ENCODE data around the gene SLX4IP.
A peak's percentile ranks its signal among the peaks of the same experiment; 100 is the strongest.

Gene SLX4IP

GRCh38 chr20:10449270-10449669 lies 14.2 kb downstream of the SLX4IP start:
- no peak for TF ChIP-seq CTCF (IDR thresholded peaks at IDR 0.05; ENCODE audit: insufficient read depth, low read depth, low read length, missing control alignments)
- H3K4me3 ChIP-seq (ENCODE audit: low read depth, low read length): no peak overlapping the region
- DNase-seq (ENCODE audit: low read depth): no peak

- peak; percentile 89 for DNase-seq (ENCODE audit: low read depth)
- H3K4me3 ChIP-seq (ENCODE audit: low read depth, low read length): no peak overlapping the region
- TF ChIP-seq CTCF (IDR thresholded peaks at IDR 0.05; ENCODE audit: insufficient read depth, low read depth, low read length, missing control alignments): no peak
Measured at GRCh38 chr20:10453241-10453640, 18.1 kb downstream of the SLX4IP start.

- TF ChIP-seq CTCF (IDR thresholded peaks at IDR 0.05; ENCODE audit: insufficient read depth, low read depth, low read length, missing control alignments): no peak
- no peak overlapping the region for H3K4me3 ChIP-seq (ENCODE audit: low read depth, low read length)
- no peak for DNase-seq (ENCODE audit: low read depth)
Measured at GRCh38 chr20:10454151-10454750, 19.1 kb downstream of the SLX4IP start.

GRCh38 chr20:10461495-10461894 lies 26.4 kb downstream of the SLX4IP start:
- DNase-seq (ENCODE audit: low read depth): no peak
- no peak for TF ChIP-seq CTCF (IDR thresholded peaks at IDR 0.05; ENCODE audit: insufficient read depth, low read depth, low read length, missing control alignments)
- H3K4me3 ChIP-seq (ENCODE audit: low read depth, low read length): no peak overlapping the region

GRCh38 chr20:10462516-10462915 lies 27.4 kb downstream of the SLX4IP start:
- TF ChIP-seq CTCF (IDR thresholded peaks at IDR 0.05; ENCODE audit: insufficient read depth, low read depth, low read length, missing control alignments): no peak
- DNase-seq (ENCODE audit: low read depth): no peak
- H3K4me3 ChIP-seq (ENCODE audit: low read depth, low read length): no peak overlapping the region

- TF ChIP-seq CTCF (IDR thresholded peaks at IDR 0.05; ENCODE audit: insufficient read depth, low read depth, low read length, missing control alignments): no peak
- no peak overlapping the region for H3K4me3 ChIP-seq (ENCODE audit: low read depth, low read length)
- DNase-seq (ENCODE audit: low read depth): no peak
Measured at GRCh38 chr20:10463622-10464021, 28.5 kb downstream of the SLX4IP start.

GRCh38 chr20:10465135-10465534 lies 30.0 kb downstream of the SLX4IP start:
- no peak for TF ChIP-seq CTCF (IDR thresholded peaks at IDR 0.05; ENCODE audit: insufficient read depth, low read depth, low read length, missing control alignments)
- DNase-seq (ENCODE audit: low read depth): no peak
- no peak overlapping the region for H3K4me3 ChIP-seq (ENCODE audit: low read depth, low read length)

Data from GM12865 (cell line).